ENCODE results near the gene CEP19.
A peak's percentile ranks its signal among the peaks of the same experiment; 100 is the strongest.

Gene CEP19

GRCh38 chr3:196708467-196708866 is 3.6 kb downstream of the CEP19 start:
- no peak for DNase-seq (ENCODE audit: low read depth, low spot score)

GRCh38 chr3:196707566-196707965 is 4.5 kb downstream of the CEP19 start:
- no peak for DNase-seq (ENCODE audit: low read depth, low spot score)

- no peak for DNase-seq (ENCODE audit: low read depth, low spot score)
Observed at GRCh38 chr3:196706731-196707130, 5.3 kb downstream of the CEP19 start.

- DNase-seq (ENCODE audit: low read depth, low spot score): no peak
Observed at GRCh38 chr3:196706327-196706726, 5.7 kb downstream of the CEP19 start.

- DNase-seq (ENCODE audit: low read depth, low spot score): no peak
Observed at GRCh38 chr3:196700801-196701200, 11.2 kb downstream of the CEP19 start.

DNA sequence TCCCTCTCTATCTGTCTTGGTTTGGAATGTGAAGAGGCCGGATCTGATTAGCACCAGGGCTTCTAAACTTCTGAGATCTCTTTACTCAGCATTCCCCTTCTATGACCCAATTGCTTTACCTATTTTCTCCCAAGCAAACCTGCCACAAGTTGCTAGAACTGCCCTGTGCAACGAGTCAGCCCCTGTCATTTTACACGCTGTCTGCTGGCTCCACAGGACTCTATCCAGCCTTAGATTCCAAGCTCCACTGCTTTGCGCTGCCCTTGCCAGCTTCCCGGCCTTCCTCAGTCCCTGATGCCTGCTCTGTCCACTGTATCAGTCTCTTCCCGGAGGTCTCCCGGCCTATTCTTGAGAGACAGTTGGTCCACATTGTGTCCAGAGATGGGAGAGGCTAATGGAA is 12.3 kb downstream of the CEP19 start:
- DNase-seq (ENCODE audit: low read depth, low spot score): no peak

- DNase-seq (ENCODE audit: low read depth, low spot score): no peak
Observed at GRCh38 chr3:196697270-196697669, 14.8 kb downstream of the CEP19 start.

- no peak for DNase-seq (ENCODE audit: low read depth, low spot score)
Observed at GRCh38 chr3:196695849-196696226, 16.2 kb downstream of the CEP19 start.

GRCh38 chr3:196694941-196695848 is 16.9 kb downstream of the CEP19 start:
- DNase-seq (ENCODE audit: low read depth, low spot score): no peak

DNA sequence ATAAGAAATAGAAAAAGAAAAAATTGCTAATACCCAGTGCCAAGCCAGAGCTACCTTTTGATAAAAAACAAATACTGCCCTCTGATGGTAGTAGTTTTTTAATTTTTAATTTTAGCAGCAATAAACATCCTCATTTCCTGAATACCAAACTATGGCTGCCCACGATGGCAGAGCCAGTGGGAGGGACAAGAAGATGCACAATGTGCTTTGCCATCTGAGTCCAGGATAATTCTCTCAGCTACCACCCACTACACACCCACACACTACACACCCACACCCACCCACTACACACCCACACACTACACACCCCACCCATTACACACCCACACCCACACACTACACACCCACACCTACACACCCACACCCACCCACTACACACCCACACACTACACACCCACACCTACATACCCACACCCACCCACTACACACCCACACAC is 17.8 kb downstream of the CEP19 start:
- no peak for DNase-seq (ENCODE audit: low read depth, low spot score)

DNA sequence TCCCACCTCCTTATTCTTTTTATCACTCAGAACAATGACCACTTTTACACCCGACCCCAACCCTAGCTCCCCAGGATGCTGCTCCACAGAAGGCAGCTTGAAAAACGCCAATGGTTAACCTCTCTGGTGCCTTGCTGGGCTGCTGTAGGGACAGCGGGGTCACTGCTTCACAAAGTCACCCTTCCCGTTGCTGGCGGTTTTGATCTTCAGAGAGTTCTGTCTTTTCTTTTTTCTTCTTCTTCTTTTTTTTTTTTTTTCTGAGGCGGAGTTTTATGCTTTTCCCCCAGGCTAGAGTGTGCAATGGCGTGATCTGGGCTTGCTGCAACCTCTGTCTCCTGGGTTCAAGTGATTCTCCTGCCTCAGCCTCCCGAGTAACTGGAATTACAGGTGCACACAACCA is 20.7 kb downstream of the CEP19 start:
- no peak for DNase-seq (ENCODE audit: low read depth, low spot score)

GRCh38 chr3:196689941-196690660 is 21.9 kb downstream of the CEP19 start:
- DNase-seq (ENCODE audit: low read depth, low spot score): no peak

DNA sequence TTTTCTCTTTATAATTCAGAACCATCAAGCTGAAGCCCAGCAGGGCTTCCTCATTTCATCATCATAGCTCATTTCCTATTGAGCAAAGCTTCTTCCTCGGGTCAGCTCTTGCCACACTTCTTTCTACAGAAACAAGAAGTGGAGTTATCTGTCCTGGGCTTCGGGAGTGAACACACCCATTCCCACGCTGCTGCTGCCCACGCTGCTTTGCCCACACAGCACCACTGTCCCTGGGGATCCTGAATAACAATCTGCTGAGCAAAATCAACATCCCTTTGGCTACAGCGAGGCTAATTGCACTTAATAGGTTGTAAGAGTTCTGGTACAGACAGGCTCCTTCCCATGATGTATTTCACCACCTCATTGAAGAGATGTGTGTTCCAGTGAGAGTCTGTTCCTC is 23.7 kb downstream of the CEP19 start:
- DNase-seq (ENCODE audit: low read depth, low spot score): no peak

DNA sequence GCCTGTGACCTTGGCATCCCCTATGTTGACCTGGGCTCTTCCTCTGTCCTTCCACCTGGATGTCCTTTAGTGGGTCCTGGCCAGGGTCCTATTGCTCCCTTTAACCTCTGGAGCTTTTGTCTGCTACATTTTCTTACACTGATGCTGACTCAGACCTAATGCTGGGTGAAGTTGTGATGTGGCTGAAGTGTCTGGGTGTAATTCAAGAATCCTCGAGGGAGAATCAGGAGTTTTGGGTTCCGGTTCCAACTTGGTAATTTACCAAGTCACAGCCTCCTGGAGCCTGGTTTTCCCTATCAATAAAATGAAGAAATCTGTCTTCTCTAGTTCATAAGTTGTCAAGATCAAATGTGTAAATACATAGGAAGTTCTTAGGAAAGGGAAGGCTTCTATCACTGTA is 25.6 kb downstream of the CEP19 start:
- DNase-seq (ENCODE audit: low read depth, low spot score): no peak

- peak; percentile 68 for DNase-seq (ENCODE audit: low read depth, low spot score)
Observed at GRCh38 chr3:196684548-196685407, 27.3 kb downstream of the CEP19 start.

DNA sequence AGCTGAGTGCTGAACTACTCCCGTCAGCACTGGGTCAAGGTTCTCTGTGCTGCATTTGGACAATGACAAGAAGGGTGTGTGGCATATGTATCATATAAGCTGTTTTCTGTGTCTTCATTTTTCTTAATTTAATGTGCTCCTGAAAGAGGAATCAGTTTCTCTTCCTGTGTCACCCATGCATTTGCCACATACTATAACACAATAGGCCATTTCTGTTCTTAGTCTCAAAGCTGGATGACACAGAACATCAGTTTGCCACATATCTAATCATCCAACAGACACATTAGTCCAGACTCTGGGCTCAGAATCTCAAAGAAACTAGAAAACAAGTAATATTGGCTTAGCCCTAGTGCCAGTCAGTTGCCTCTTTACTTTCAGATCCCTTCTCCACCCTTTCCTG is 34.1 kb downstream of the CEP19 start:
- DNase-seq (ENCODE audit: low read depth, low spot score): no peak

DNA sequence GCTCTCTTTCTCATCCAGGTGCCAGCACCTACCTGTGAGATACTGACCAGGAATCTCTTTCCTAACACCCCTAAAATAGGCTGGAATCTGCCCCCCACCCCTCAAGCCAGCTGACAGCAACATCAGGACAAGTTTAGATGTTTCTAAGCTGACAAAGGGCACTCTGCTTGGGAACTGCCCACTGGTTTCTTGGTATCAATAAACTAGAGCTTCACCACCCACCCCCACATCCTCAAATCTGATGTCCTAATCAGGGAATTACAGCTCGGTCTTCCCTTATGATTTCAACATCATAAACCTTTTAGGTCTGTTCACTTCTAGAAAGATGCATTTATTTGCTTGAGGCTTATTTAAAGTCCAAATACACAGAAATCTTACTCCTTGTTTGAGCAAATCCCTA is 34.7 kb downstream of the CEP19 start:
- DNase-seq (ENCODE audit: low read depth, low spot score): no peak

- DNase-seq (ENCODE audit: low read depth, low spot score): no peak
Observed at GRCh38 chr3:196673632-196674031, 38.4 kb downstream of the CEP19 start.

- DNase-seq (ENCODE audit: low read depth, low spot score): no peak
Observed at GRCh38 chr3:196670339-196670738, 41.7 kb downstream of the CEP19 start.

- DNase-seq (ENCODE audit: low read depth, low spot score): no peak
Observed at GRCh38 chr3:196667056-196667825, 44.8 kb downstream of the CEP19 start.
